ENCODE measurements around the gene FIG4. TPM values are rescaled to one million over a fixed set of nuclear protein-coding genes. Genes with fewer than 3 reads are reported as not detected.

Gene FIG4
- total RNA-seq, 1 experiment from 2014 or later = 5.7 TPM

DNA sequence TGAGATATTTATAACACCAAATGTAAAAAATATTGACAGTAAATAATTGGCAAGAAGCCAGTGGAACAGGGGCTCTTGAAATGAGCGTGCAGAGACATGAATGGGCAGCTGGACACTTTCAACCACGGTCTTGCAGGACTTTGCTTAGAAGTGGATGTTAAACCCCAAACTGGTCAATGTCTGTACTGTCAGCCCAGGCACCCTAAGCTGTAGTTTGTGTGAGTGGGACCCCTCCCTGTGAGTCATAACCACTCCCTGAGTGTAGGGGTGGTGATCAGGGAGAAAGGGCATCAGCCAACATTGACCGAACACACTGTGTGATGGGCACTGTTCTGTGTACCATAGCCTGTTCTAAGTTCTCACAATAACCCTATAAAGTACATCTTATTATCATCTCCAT lies 108.6 kb downstream of the FIG4 start:
- no peak overlapping the region for H2AFZ ChIP-seq (ENCODE audit: low read length)
- H3K4me2 ChIP-seq (ENCODE audit: low read length) = peak overlapping the region; percentile 56
- H3K4me1 ChIP-seq (ENCODE audit: insufficient read depth, low read length) = peaks cover 31% of the 10 kb centered on the region
- H3K36me3 ChIP-seq (ENCODE audit: low read depth, low read length) = no peaks in the 10 kb centered on the region
- no peaks in the 10 kb centered on the region for H4K20me1 ChIP-seq (ENCODE audit: low read length)
- peak overlapping the region; percentile 12; the same call in 1 of the 2 replicates for H3K9ac ChIP-seq (ENCODE audit: low read length)
- no peaks in the 10 kb centered on the region for H3K9me2 ChIP-seq (replicated peaks; ENCODE audit: low read length)
- H3K9me3 ChIP-seq (ENCODE audit: low read length) = no peaks in the 10 kb centered on the region
- no TSS peak for BruUV-seq (replicated peaks)
- ChIA-PET CTCF (no interaction called here), POLR2A (ENCODE audit: unreplicated experiment) (no interaction called here)
- H3K4me3 ChIP-seq (ENCODE audit: low read length) = no peak overlapping the region
- H3K27me3 ChIP-seq (ENCODE audit: low read length) = no peaks in the 10 kb centered on the region
- ATAC-seq = peak; percentile 96
- no peak for TF ChIP-seq EZH2phosphoT487 (IDR thresholded peaks at IDR 0.05; ENCODE audit: borderline replicate concordance, low read length)
- H3F3A ChIP-seq (ENCODE audit: low read length, unreplicated experiment) = no peaks in the 10 kb centered on the region
- peak; percentile 56 for DNase-seq
- intact Hi-C loops (cut with micrococcal nuclease) = no loop called here
- H3K79me2 ChIP-seq (ENCODE audit: low read length) = no peaks in the 10 kb centered on the region
- peak overlapping the region; percentile 48 for H3K27ac ChIP-seq (ENCODE audit: low read length)

DNA sequence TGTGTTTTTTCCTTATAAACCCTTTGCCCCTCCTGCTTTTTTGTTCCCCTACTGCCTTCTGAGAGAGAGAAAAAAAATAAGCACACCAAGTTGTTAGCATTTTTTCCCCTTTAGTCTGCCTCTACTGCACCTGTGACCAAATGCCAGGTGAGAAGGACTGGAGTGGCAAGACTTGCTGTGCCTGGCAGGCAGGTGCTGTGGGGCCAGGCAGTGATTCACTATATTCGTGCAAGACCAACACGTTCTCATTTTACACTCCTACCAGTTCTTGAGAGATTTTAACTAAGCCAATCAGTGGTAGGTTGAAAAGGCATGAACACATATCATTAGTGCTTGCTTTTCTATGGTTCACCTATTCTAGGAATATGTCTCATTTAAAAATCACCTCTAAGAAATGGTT lies 109.7 kb downstream of the FIG4 start:
- TF ChIP-seq EZH2 (IDR thresholded peaks at IDR 0.05; ENCODE audit: low read length, unreplicated experiment) (no peak), EZH2phosphoT487 (IDR thresholded peaks at IDR 0.05; ENCODE audit: borderline replicate concordance, low read length) (no peak)
- TF ChIP-seq, protein P1, sequence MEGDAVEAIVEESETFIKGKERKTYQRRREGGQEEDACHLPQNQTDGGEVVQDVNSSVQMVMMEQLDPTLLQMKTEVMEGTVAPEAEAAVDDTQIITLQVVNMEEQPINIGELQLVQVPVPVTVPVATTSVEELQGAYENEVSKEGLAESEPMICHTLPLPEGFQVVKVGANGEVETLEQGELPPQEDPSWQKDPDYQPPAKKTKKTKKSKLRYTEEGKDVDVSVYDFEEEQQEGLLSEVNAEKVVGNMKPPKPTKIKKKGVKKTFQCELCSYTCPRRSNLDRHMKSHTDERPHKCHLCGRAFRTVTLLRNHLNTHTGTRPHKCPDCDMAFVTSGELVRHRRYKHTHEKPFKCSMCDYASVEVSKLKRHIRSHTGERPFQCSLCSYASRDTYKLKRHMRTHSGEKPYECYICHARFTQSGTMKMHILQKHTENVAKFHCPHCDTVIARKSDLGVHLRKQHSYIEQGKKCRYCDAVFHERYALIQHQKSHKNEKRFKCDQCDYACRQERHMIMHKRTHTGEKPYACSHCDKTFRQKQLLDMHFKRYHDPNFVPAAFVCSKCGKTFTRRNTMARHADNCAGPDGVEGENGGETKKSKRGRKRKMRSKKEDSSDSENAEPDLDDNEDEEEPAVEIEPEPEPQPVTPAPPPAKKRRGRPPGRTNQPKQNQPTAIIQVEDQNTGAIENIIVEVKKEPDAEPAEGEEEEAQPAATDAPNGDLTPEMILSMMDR (conservative IDR thresholded peaks at IDR 0.05; ENCODE audit: low read depth, low read length) = no peak
- intact Hi-C loops (cut with micrococcal nuclease) = no loop called here
- no peaks in the 10 kb centered on the region for H3F3A ChIP-seq (ENCODE audit: low read length, unreplicated experiment)
- no peak for ATAC-seq
- H3K9me2 ChIP-seq (replicated peaks; ENCODE audit: low read length) = no peaks in the 10 kb centered on the region
- no TSS peak for BruUV-seq (replicated peaks)
- ChIA-PET POLR2A (ENCODE audit: unreplicated experiment) (no interaction called here), CTCF (no interaction called here)
- H3K79me2 ChIP-seq (ENCODE audit: low read length) = no peaks in the 10 kb centered on the region
- no peak overlapping the region for H3K4me2 ChIP-seq (ENCODE audit: low read length)
- H3K36me3 ChIP-seq (ENCODE audit: low read depth, low read length) = no peaks in the 10 kb centered on the region
- no peak overlapping the region for H3K9ac ChIP-seq (ENCODE audit: low read length)
- H2AFZ ChIP-seq (ENCODE audit: low read length) = no peak overlapping the region
- H3K27me3 ChIP-seq (ENCODE audit: low read length) = no peaks in the 10 kb centered on the region
- no peaks in the 10 kb centered on the region for H4K20me1 ChIP-seq (ENCODE audit: low read length)
- no peak overlapping the region for H3K4me3 ChIP-seq (ENCODE audit: low read length)
- peaks cover 26% of the 10 kb centered on the region for H3K4me1 ChIP-seq (ENCODE audit: insufficient read depth, low read length)
- peak overlapping the region; percentile 48; the same call in 1 of the 2 replicates for H3K27ac ChIP-seq (ENCODE audit: low read length)
- DNase-seq = peak; percentile 30
- H3K9me3 ChIP-seq (ENCODE audit: low read length) = no peaks in the 10 kb centered on the region

DNA sequence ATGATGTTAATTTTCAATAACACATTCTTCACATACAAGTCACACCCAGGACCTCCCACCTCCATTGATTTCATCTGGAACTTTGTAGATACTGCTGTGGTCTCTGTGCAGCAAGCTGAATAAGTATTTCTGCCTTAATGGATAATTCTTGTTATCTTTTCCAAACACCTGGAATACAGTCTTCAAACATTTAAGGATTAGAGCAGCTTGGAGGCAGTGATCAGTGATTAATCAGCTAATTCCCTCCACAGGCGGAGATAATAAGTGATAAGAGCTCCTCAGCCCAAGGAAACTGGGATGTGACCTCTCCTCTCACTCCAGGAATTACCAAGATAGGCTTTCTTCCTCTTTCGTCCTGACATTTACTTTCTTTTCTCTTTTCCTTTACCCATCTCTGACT lies 110.7 kb downstream of the FIG4 start:
- intact Hi-C loops (cut with micrococcal nuclease) = no loop called here
- H3K9me3 ChIP-seq (ENCODE audit: low read length) = no peaks in the 10 kb centered on the region
- no peaks in the 10 kb centered on the region for H3K27me3 ChIP-seq (ENCODE audit: low read length)
- H3K9me2 ChIP-seq (replicated peaks; ENCODE audit: low read length) = no peaks in the 10 kb centered on the region
- no peaks in the 10 kb centered on the region for H3K36me3 ChIP-seq (ENCODE audit: low read depth, low read length)
- ChIA-PET POLR2A (ENCODE audit: unreplicated experiment) (no interaction called here), CTCF (no interaction called here)
- H4K20me1 ChIP-seq (ENCODE audit: low read length) = no peaks in the 10 kb centered on the region
- no peak overlapping the region for H3K4me2 ChIP-seq (ENCODE audit: low read length)
- H3K4me3 ChIP-seq (ENCODE audit: low read length) = no peak overlapping the region
- H3K79me2 ChIP-seq (ENCODE audit: low read length) = no peaks in the 10 kb centered on the region
- no TSS peak for BruUV-seq (replicated peaks)
- H3F3A ChIP-seq (ENCODE audit: low read length, unreplicated experiment) = no peaks in the 10 kb centered on the region
- ATAC-seq = no peak
- no peak overlapping the region for H3K9ac ChIP-seq (ENCODE audit: low read length)
- no peak for DNase-seq
- H3K4me1 ChIP-seq (ENCODE audit: insufficient read depth, low read length) = peaks cover 26% of the 10 kb centered on the region
- no peak for TF ChIP-seq EZH2phosphoT487 (IDR thresholded peaks at IDR 0.05; ENCODE audit: borderline replicate concordance, low read length)
- TF ChIP-seq EZH2 (IDR thresholded peaks at IDR 0.05; ENCODE audit: low read length, unreplicated experiment) = no peak
- TF ChIP-seq, protein P1 (conservative IDR thresholded peaks at IDR 0.05; ENCODE audit: low read depth, low read length) = no peak
- no peak overlapping the region for H2AFZ ChIP-seq (ENCODE audit: low read length)
- no peak overlapping the region for H3K27ac ChIP-seq (ENCODE audit: low read length)

All from PC-3 (cell line).